ENCODE data around the gene RAPH1. TPM values are rescaled to one million over a fixed set of nuclear protein-coding genes. Genes with fewer than 3 reads are reported as not detected.
A peak's percentile ranks its signal among the peaks of the same experiment; 100 is the strongest.

The RAPH1 gene
- total and polyA plus RNA-seq, 9 of the 15 experiments (the other 6 are each of a cell fraction or from before 2014, with no cell fraction given) = 0.07 to 0.71 (median 0.27) TPM

DNA sequence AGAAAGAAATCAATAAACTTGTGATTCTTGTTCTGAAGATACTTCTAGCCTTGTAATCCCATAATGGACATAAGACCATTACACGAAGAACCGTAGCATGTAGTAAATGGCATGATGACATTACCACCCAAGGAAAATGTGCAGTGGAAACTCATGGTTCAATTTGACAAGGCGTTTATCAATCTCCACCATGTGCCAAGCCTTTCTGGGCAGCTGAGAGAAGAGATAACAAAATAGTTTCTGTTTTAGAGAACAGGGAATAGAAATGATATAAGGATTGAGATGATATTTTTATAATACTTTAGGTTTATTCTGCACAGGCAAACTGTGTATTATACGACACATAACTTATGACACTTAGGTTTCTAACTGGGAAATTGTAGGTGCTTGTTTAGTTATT lies 187.7 kb downstream of the RAPH1 start (continued):
- TF ChIP-seq TCF3 (CRISPR knock-in tag; IDR thresholded peaks at IDR 0.05) = peak; percentile 82
- peak; percentile 70 for TF ChIP-seq MTA2 (IDR thresholded peaks at IDR 0.05; ENCODE audit: low read depth)
- TF ChIP-seq, protein P1, sequence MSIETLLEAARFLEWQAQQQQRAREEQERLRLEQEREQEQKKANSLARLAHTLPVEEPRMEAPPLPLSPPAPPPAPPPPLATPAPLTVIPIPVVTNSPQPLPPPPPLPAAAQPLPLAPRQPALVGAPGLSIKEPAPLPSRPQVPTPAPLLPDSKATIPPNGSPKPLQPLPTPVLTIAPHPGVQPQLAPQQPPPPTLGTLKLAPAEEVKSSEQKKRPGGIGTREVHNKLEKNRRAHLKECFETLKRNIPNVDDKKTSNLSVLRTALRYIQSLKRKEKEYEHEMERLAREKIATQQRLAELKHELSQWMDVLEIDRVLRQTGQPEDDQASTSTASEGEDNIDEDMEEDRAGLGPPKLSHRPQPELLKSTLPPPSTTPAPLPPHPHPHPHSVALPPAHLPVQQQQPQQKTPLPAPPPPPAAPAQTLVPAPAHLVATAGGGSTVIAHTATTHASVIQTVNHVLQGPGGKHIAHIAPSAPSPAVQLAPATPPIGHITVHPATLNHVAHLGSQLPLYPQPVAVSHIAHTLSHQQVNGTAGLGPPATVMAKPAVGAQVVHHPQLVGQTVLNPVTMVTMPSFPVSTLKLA (conservative IDR thresholded peaks at IDR 0.05) = peak in 1 of 2 experiments; percentile 66; a peak in 2 of 4 replicates
- TF ChIP-seq NR2C1 (IDR thresholded peaks at IDR 0.05) = no peak
- TF ChIP-seq NR2C1 (tag; IDR thresholded peaks at IDR 0.05) = no peak
- TF ChIP-seq CBFA2T3 (IDR thresholded peaks at IDR 0.05) = peak; percentile 89
- TF ChIP-seq ARID1B (IDR thresholded peaks at IDR 0.05) = peak; percentile 84
- TF ChIP-seq ZNF766 (CRISPR knock-in tag; conservative IDR thresholded peaks at IDR 0.05) = 0 out of 2 replicates have a peak, but pooled peaks have one; percentile 34
- TF ChIP-seq ZNF589 (CRISPR knock-in tag; IDR thresholded peaks at IDR 0.05; ENCODE audit: low read depth) = 0 out of 2 replicates have a peak, but pooled peaks have one; percentile 43
- TF ChIP-seq TRIM24 (IDR thresholded peaks at IDR 0.05) = peak; percentile 52 to 63; a peak in 3 of 4 replicates
- TF ChIP-seq BHLHE40 (IDR thresholded peaks at IDR 0.05; ENCODE audit: low read length) = peak; percentile 54; the same call in 1 of the 2 replicates
- TF ChIP-seq MEIS2 (IDR thresholded peaks at IDR 0.05; ENCODE audit: partially characterized antibody) = peak; percentile 77
- TF ChIP-seq GATA2 (CRISPR knock-in tag; IDR thresholded peaks at IDR 0.05) = peak; percentile 18; the same call in 1 of the 2 replicates
- TF ChIP-seq, protein P2, sequence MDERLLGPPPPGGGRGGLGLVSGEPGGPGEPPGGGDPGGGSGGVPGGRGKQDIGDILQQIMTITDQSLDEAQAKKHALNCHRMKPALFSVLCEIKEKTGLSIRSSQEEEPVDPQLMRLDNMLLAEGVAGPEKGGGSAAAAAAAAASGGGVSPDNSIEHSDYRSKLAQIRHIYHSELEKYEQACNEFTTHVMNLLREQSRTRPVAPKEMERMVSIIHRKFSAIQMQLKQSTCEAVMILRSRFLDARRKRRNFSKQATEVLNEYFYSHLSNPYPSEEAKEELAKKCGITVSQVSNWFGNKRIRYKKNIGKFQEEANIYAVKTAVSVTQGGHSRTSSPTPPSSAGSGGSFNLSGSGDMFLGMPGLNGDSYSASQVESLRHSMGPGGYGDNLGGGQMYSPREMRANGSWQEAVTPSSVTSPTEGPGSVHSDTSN (CRISPR knock-in tag; IDR thresholded peaks at IDR 0.05; ENCODE audit: low read depth) = no peak
- TF ChIP-seq, protein P2 (tag; conservative IDR thresholded peaks at IDR 0.05; ENCODE audit: low read depth) = peak; percentile 67

All from K562 (cell line).